Ovary (tissue), 3 donors: Measurements from ENCODE around the gene PDLIM3.

ENCODE experiments used
- CTCF ChIP-seq, 3 donors: fragments of 450-650 bp in 2 of 3; fragments of 200-600 bp in 1 of 3; IDR thresholded peaks; one replicate each; pipeline versions ENCODE4 v1.5.1 to v1.8.0; 2016 to 2022; ENCODE audit warnings: antibody characterized with exemption in 3 of 3, mild to moderate bottlenecking in 1 of 3
- POLR2A ChIP-seq: fragments of 450-650 bp; IDR thresholded peaks from one replicate; pipeline ENCODE4 v1.6.1; 2017; ENCODE audit warnings: antibody characterized with exemption, mild to moderate bottlenecking, moderate library complexity
- donor health status: DM: no; HTN: no; CAD: no.

- TF ChIP-seq CTCF (IDR thresholded peaks at IDR 0.05) (no peak), POLR2A (no peak)
Observed at GRCh38 chr4:185513489-185514181, 21.7 kb downstream of the PDLIM3 start.
